Astrocyte (in vitro differentiated cells and primary cell): ENCODE results near the gene MACROH2A1.

Experiments used
- CTCF ChIP-seq: IDR thresholded peaks from 2 replicates; pipeline ENCODE4 v1.5.1; 2011; ENCODE audit warnings: low read depth, mild to moderate bottlenecking, inconsistent platforms, low read length, moderate library complexity; ENCODE audit not compliant: insufficient read depth
- EZH2 ChIP-seq: IDR thresholded peaks from 2 replicates; pipeline ENCODE4 v1.6.1; 2012; ENCODE audit warnings: mild to moderate bottlenecking, low read length, inconsistent platforms; ENCODE audit not compliant: insufficient read depth

- no peak for TF ChIP-seq CTCF
- no peak for TF ChIP-seq EZH2
These were observed 24.8 kb upstream of the MACROH2A1 start for GRCh38 chr5:135423846-135424168.
